C4-2B (cell line): ENCODE data around the gene RAD23B.

Source experiments
- H3K27ac ChIP-seq: fragments of 450-650 bp; 2 replicates; pipeline ENCODE4 v1.5.1; 2017
- ZFX ChIP-seq: fragments of 450-650 bp; IDR thresholded peaks from 2 replicates; pipeline ENCODE4 v1.6.1; 2017
- TF ChIP-seq, protein P1 (sequence below): fragments of 450-650 bp; conservative IDR thresholded peaks from 2 replicates; pipeline ENCODE4 v1.5.1; 2017; ENCODE audit warnings: mild to moderate bottlenecking

The RAD23B gene

DNA sequence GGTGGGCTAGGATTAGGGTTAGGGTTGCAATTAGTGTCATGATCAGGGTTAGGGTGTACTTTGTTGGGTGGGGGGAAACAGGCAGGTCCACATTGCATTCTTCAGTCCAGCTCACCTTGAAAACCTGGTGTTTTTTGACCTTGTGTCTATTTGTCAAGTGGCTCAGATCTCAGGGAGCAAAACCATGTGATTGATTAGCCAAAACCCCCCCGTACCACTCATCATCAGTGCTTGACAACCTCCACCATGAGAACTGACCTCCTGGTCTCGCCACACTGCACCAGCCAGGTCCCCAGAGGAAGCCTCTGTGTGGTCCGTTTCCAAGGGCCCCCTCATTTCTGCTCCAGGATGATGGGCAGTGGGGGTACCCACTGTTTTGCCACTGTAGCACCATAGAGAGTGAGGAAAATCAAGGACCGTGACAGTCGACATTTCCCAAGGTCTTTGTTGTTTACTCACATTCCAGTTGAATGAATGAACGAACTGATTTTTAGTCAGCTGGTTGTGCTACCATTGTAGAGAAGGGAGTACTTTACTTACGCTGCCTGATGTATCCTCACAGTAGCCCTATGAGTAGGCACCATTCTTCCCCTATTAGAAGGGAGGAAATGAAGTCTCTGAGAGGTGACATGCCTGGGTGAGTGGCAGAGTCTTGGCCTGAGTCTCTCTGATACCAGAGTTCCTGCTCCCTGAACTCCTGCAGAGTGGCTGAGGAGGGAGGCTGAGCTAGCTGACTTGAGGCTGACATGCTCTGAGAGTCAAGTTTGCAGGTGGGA lies 84.8 kb downstream of the RAD23B start:
- no peak overlapping the region for H3K27ac ChIP-seq

DNA sequence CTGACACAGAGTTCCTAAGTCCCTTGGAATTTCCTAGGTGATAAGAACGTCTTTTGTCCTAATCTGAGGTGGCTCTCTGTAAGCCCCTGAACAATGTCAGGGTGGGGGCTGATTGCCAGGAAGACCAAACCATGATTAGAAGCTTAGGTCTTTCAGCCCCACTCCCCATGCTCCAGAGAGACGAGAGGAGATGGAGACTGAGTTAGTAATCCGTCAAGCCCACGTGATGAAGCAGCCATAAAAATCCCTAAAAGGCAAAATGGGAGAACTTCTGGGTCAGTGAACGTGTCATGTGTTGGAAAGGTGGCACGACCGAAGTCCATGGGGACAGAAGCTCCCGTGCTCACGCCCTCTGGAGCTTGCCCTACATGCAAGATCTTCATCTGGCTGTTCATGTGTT lies 85.6 kb downstream of the RAD23B start:
- no peak for TF ChIP-seq ZFX
- TF ChIP-seq, protein P1, sequence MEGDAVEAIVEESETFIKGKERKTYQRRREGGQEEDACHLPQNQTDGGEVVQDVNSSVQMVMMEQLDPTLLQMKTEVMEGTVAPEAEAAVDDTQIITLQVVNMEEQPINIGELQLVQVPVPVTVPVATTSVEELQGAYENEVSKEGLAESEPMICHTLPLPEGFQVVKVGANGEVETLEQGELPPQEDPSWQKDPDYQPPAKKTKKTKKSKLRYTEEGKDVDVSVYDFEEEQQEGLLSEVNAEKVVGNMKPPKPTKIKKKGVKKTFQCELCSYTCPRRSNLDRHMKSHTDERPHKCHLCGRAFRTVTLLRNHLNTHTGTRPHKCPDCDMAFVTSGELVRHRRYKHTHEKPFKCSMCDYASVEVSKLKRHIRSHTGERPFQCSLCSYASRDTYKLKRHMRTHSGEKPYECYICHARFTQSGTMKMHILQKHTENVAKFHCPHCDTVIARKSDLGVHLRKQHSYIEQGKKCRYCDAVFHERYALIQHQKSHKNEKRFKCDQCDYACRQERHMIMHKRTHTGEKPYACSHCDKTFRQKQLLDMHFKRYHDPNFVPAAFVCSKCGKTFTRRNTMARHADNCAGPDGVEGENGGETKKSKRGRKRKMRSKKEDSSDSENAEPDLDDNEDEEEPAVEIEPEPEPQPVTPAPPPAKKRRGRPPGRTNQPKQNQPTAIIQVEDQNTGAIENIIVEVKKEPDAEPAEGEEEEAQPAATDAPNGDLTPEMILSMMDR: no peak
- no peak overlapping the region for H3K27ac ChIP-seq

More for the DNA sequence above, 84.8 kb downstream of the RAD23B start:
- TF ChIP-seq, protein P1: no peak
- TF ChIP-seq ZFX: no peak

GRCh38 chr9:107373809-107374208 lies 90.7 kb downstream of the RAD23B start:
- TF ChIP-seq, protein P1: no peak
- TF ChIP-seq ZFX: no peak
- H3K27ac ChIP-seq: no peak overlapping the region

GRCh38 chr9:107375001-107375400 lies 91.9 kb downstream of the RAD23B start:
- TF ChIP-seq, protein P1: no peak
- no peak for TF ChIP-seq ZFX
- H3K27ac ChIP-seq: no peak overlapping the region

DNA sequence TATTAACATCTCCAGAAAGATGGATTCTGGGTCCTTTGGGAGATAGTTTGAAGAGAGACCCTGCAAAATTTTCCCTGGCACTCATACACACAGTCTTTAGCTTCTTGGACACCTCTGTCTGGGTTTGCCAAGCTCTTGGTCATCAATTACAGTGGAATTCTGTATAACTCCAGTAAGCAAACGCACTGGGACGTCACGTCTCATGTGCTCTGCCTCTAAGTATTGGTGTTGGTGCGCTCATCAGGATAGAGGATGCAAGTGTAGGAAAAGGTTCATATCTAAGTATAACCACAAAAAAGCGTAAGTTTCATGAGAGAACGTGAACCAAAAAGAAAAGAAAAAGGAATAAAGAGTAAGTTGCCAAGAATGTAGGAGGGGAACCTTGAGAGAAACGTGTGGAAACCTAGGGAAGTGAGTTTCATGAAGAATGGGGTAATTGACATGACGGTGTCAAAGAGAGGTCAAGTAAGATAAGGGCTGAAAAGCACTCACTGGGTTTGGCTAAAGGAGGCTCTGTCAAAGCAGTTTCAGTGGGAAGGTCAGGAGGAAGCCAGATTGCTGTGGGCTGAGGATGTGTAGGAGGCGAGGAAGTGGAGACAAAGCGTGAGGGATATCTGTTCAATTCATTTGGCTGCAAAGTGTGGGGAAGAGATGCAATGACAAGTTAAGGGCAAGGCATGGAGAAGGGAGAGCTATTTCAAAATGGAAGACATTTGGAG lies 92.7 kb downstream of the RAD23B start:
- TF ChIP-seq, protein P1: no peak

DNA sequence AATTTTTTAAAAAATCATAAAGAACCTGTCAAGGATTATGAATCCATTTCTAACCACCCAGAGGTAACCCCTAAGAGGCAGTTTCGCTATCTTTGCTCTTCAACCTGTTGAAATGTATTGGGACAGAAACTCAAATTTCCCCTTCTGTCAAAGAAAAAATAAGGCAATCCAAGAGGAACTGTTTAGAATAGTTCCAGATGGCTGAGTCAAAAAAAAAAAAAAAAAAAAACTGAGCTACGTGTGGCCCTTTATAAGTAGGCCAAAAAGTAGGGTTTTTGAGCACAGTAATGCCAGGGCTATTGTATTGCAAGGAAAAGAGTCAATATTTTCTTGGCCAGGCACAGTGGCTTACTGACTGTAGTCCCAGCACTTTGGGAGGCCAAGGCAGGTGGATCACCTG lies 94.9 kb downstream of the RAD23B start:
- H3K27ac ChIP-seq: no peak overlapping the region
- TF ChIP-seq, protein P1: no peak
- no peak for TF ChIP-seq ZFX

More for the DNA sequence above, 92.7 kb downstream of the RAD23B start:
- no peak overlapping the region for H3K27ac ChIP-seq
